Superior temporal gyrus (tissue), 1 donor: Measurements from ENCODE around the gene HOXD13.

Experiments used
- DNase-seq: peaks from one replicate; pipeline ENCODE4 v3.0.0-alpha.2; 2016; ENCODE audit errors: extremely low spot score

Gene HOXD13

GRCh38 chr2:176092270-176093144, at the start of gene HOXD13:
Gene HOXD13, plus strand, starts transcription at chr2:176092721. Its CDS starts 170 bp downstream, at chr2:176092891.
- DNase-seq: no peak

- no peak for DNase-seq
Measured at GRCh38 chr2:176056406-176056805, 36.1 kb upstream of the HOXD13 start.

- no peak for DNase-seq
Measured at GRCh38 chr2:176063958-176064357, 28.6 kb upstream of the HOXD13 start.

GRCh38 chr2:176066645-176067588, 25.6 kb upstream of the HOXD13 start:
- no peak for DNase-seq

GRCh38 chr2:176067589-176068418, 24.7 kb upstream of the HOXD13 start:
- DNase-seq: no peak

- DNase-seq: no peak
Measured at GRCh38 chr2:176068419-176068832, 24.1 kb upstream of the HOXD13 start.

GRCh38 chr2:176071330-176072291, 20.9 kb upstream of the HOXD13 start:
- no peak for DNase-seq

GRCh38 chr2:176072292-176072669, 20.2 kb upstream of the HOXD13 start:
- DNase-seq: no peak

GRCh38 chr2:176072951-176073904, 19.3 kb upstream of the HOXD13 start:
- DNase-seq: no peak

GRCh38 chr2:176074919-176075425, 17.5 kb upstream of the HOXD13 start:
- DNase-seq: no peak

GRCh38 chr2:176075481-176075880, 17.0 kb upstream of the HOXD13 start:
- no peak for DNase-seq

- DNase-seq: no peak
Measured at GRCh38 chr2:176076063-176076462, 16.5 kb upstream of the HOXD13 start.

GRCh38 chr2:176076796-176077195, 15.7 kb upstream of the HOXD13 start:
- DNase-seq: no peak

- no peak for DNase-seq
Measured at GRCh38 chr2:176078541-176079284, 13.8 kb upstream of the HOXD13 start.

- DNase-seq: no peak
Measured at GRCh38 chr2:176079285-176079830, 13.2 kb upstream of the HOXD13 start.

- DNase-seq: no peak
Measured at GRCh38 chr2:176079831-176080539, 12.5 kb upstream of the HOXD13 start.
